ENCODE measurements around the gene AGBL4.
"Not testable (repeated sequence)": the region's sequence is repeated elsewhere in the genome, so short reads cannot be mapped to it uniquely, and the experiment has no call there.

AGBL4 gene

GRCh38 chr1:49160677-49161076 is 863.1 kb downstream of the AGBL4 start:
- no peak for DNase-seq

GRCh38 chr1:49136738-49137251 is 887.0 kb downstream of the AGBL4 start:
- no peak for DNase-seq

GRCh38 chr1:49125746-49126145 is 898.0 kb downstream of the AGBL4 start:
- no peak for DNase-seq

GRCh38 chr1:49111931-49112330 is 911.8 kb downstream of the AGBL4 start:
- no peak for DNase-seq

- DNase-seq, result no peak
Observed at GRCh38 chr1:49106445-49106844, 917.3 kb downstream of the AGBL4 start.

- DNase-seq, result no peak
Observed at GRCh38 chr1:49104575-49104974, 919.2 kb downstream of the AGBL4 start.

GRCh38 chr1:49102752-49103151 is 921.0 kb downstream of the AGBL4 start:
- peak; percentile 1 for DNase-seq

- DNase-seq, result no peak
Observed at GRCh38 chr1:49098866-49099265, 924.9 kb downstream of the AGBL4 start.

GRCh38 chr1:49086327-49086726 is 937.4 kb downstream of the AGBL4 start:
- DNase-seq, result no peak

GRCh38 chr1:49085079-49085478 is 938.7 kb downstream of the AGBL4 start:
- DNase-seq, result no peak

- DNase-seq, result no peak
Observed at GRCh38 chr1:49060766-49061165, 963.0 kb downstream of the AGBL4 start.

GRCh38 chr1:49059087-49059486 is 964.7 kb downstream of the AGBL4 start:
- no peak for DNase-seq

- no peak for DNase-seq
Observed at GRCh38 chr1:49052102-49052501, 971.7 kb downstream of the AGBL4 start.

- no peak for DNase-seq
Observed at GRCh38 chr1:49051647-49052046, 972.1 kb downstream of the AGBL4 start.

GRCh38 chr1:49050041-49050440 is 973.7 kb downstream of the AGBL4 start:
- DNase-seq, result no peak

- DNase-seq, result no peak
Observed at GRCh38 chr1:49048188-49048587, 975.6 kb downstream of the AGBL4 start.

GRCh38 chr1:49046305-49046704 is 977.4 kb downstream of the AGBL4 start:
- no peak for DNase-seq

- DNase-seq, result no peak
Observed at GRCh38 chr1:49045371-49045770, 978.4 kb downstream of the AGBL4 start.

- no peak for DNase-seq
Observed at GRCh38 chr1:49036700-49037099, 987.1 kb downstream of the AGBL4 start.

GRCh38 chr1:49028396-49028795 is 995.4 kb downstream of the AGBL4 start:
- DNase-seq, result no peak

- no peak for DNase-seq
Observed at GRCh38 chr1:49026230-49026811, 997.4 kb downstream of the AGBL4 start.

- DNase-seq, result no peak
Observed at GRCh38 chr1:49016030-49016977, 1007.5 kb downstream of the AGBL4 start.

GRCh38 chr1:49013079-49013478 is 1010.7 kb downstream of the AGBL4 start:
- no peak for DNase-seq

- not testable (repeated sequence) for DNase-seq
Observed at GRCh38 chr1:49002981-49003380, 1020.8 kb downstream of the AGBL4 start.
